Liver (tissue), 9 donors: ENCODE results near the gene ADRM1. TPM values are rescaled to one million over a fixed set of nuclear protein-coding genes. Genes with fewer than 3 reads are reported as not detected.

Experiments
- DNase-seq: peaks from one replicate; pipeline ENCODE4 v3.0.0-alpha.2; 2017; ENCODE audit warnings: low spot score
- H3K27ac ChIP-seq, 2 donors: one replicate each; pipeline ENCODE4 v1.7.0; 2013; ENCODE audit warnings: inconsistent platforms in 2 of 2, low read length in 2 of 2, control low read depth in 1 of 2, low read depth in 1 of 2, mild to moderate bottlenecking in 1 of 2
- H3K27me3 ChIP-seq, 4 donors: one replicate each; pipeline versions ENCODE4 v1.6.1 to v1.7.0; 2013; ENCODE audit warnings: low read length in 3 of 4, inconsistent platforms in 1 of 4, mild to moderate bottlenecking in 1 of 4, moderate library complexity in 1 of 4; ENCODE audit not compliant: control insufficient read depth in 4 of 4, insufficient read depth in 4 of 4
- H3K36me3 ChIP-seq, 4 donors: one replicate each; pipeline versions ENCODE4 v1.6.1 to v1.7.0; 2013; ENCODE audit warnings: low read length in 3 of 4, mild to moderate bottlenecking in 3 of 4, low read depth in 1 of 4, moderate library complexity in 1 of 4; ENCODE audit not compliant: control insufficient read depth in 4 of 4, insufficient read depth in 3 of 4
- H3K4me1 ChIP-seq, 4 donors: one replicate each; pipeline versions ENCODE4 v1.6.1 to v1.7.0; 2013; ENCODE audit warnings: low read length in 3 of 4, mild to moderate bottlenecking in 3 of 4, moderate library complexity in 1 of 4; ENCODE audit not compliant: control insufficient read depth in 4 of 4, insufficient read depth in 4 of 4
- H3K4me3 ChIP-seq, 3 donors: one replicate each; pipeline versions ENCODE4 v1.6.1 to v1.7.0; 2013; ENCODE audit warnings: low read length in 3 of 3, control low read depth in 1 of 3, low read depth in 1 of 3, mild to moderate bottlenecking in 1 of 3
- H3K9ac ChIP-seq, 2 donors: one replicate each; pipeline ENCODE4 v1.7.0; 2013; ENCODE audit warnings: low read length in 2 of 2, mild to moderate bottlenecking in 2 of 2, moderate library complexity in 2 of 2, control low read depth in 1 of 2, low read depth in 1 of 2
- H3K9me3 ChIP-seq, 4 donors: one replicate each; pipeline versions ENCODE4 v1.6.1 to v1.7.0; 2013; ENCODE audit warnings: low read length in 3 of 4; ENCODE audit not compliant: control insufficient read depth in 4 of 4
- EGR1 ChIP-seq, 2 donors: IDR thresholded peaks; 2 replicates each; pipeline ENCODE4 v1.6.1; 2016 to 2018; ENCODE audit warnings: antibody characterized with exemption in 2 of 2, low read depth in 2 of 2
- FOXA1 ChIP-seq: IDR thresholded peaks from 2 replicates; pipeline ENCODE4 v1.6.1; 2016; ENCODE audit warnings: antibody characterized with exemption
- GABPA ChIP-seq, 2 donors: IDR thresholded peaks in 1 of 2; conservative IDR thresholded peaks in 1 of 2; 2 replicates each; pipeline ENCODE4 v1.6.1; 2016; ENCODE audit warnings: antibody characterized with exemption in 2 of 2, mild to moderate bottlenecking in 1 of 2, moderate library complexity in 1 of 2
- HNF4A ChIP-seq, 2 donors: conservative IDR thresholded peaks; 2 replicates each; pipeline ENCODE4 v1.6.1; 2016; ENCODE audit warnings: antibody characterized with exemption in 2 of 2, mild to moderate bottlenecking in 2 of 2
- HNF4G ChIP-seq: IDR thresholded peaks from 2 replicates; pipeline ENCODE4 v1.6.1; 2016; ENCODE audit warnings: antibody characterized with exemption
- JUND ChIP-seq, 2 donors: IDR thresholded peaks; 2 replicates each; pipeline ENCODE4 v1.6.1; 2016; ENCODE audit warnings: antibody characterized with exemption in 2 of 2
- NR2F2 ChIP-seq: IDR thresholded peaks from 2 replicates; pipeline ENCODE4 v1.6.1; 2016; ENCODE audit warnings: antibody characterized with exemption
- RAD21 ChIP-seq, 2 donors: IDR thresholded peaks; 2 replicates each; pipeline ENCODE4 v1.6.1; 2016; ENCODE audit warnings: antibody characterized with exemption in 2 of 2, mild to moderate bottlenecking in 2 of 2
- RXRA ChIP-seq, 2 donors: IDR thresholded peaks; 2 replicates each; pipeline ENCODE4 v1.6.1; 2017 to 2018; ENCODE audit warnings: antibody characterized with exemption in 2 of 2, mild to moderate bottlenecking in 1 of 2
- SP1 ChIP-seq: IDR thresholded peaks from 2 replicates; pipeline ENCODE4 v1.6.1; 2018; ENCODE audit warnings: antibody characterized with exemption, mild to moderate bottlenecking
- TAF1 ChIP-seq: conservative IDR thresholded peaks from 2 replicates; pipeline ENCODE4 v1.6.1; 2016; ENCODE audit warnings: antibody characterized with exemption, mild to moderate bottlenecking
- YY1 ChIP-seq: IDR thresholded peaks from 2 replicates; pipeline ENCODE4 v1.6.1; 2016; ENCODE audit warnings: antibody characterized with exemption, mild to moderate bottlenecking
- WGBS: extraction: QIAGEN DNeasy Blood & Tissue Kit; methylation state at CpG from one replicate; pipeline ENCODE4 v1.1.7; 2013; 5-methylcytosine and 5-hydroxymethylcytosine counted together
- polyA plus RNA-seq, 2 donors: library from polyadenylated mRNA; stranded (reverse) in 1 of 2; unstranded in 1 of 2; fragments of 200-250 nt in 1 of 2; fragments of >200 nt in 1 of 2; fragmentation: Nextera tagmentation in 1 of 2; extraction: Ambion mirVana in 1 of 2; gene quantifications; one replicate each; pipeline versions ENCODE4 v1.2.1 to v1.2.3, GENCODE V29; 2013 to 2015
- total RNA-seq, 2 donors: library from RNA; depleted of rRNA; stranded (reverse); fragments of >200 nt; gene quantifications; one replicate each; pipeline ENCODE4 v1.2.3, GENCODE V29; 2014
- TF ChIP-seq, protein P1 (sequence below): IDR thresholded peaks from 2 replicates; pipeline ENCODE4 v1.6.1; 2016; ENCODE audit warnings: antibody characterized with exemption
- TF ChIP-seq, protein P2 (sequence below): IDR thresholded peaks from 2 replicates; pipeline ENCODE4 v1.6.1; 2016; ENCODE audit warnings: antibody characterized with exemption
- TF ChIP-seq, protein P3 (sequence below): IDR thresholded peaks from 2 replicates; pipeline ENCODE4 v1.6.1; 2016; ENCODE audit warnings: antibody characterized with exemption
- TF ChIP-seq, protein P4 (sequence below): fragments of 150-350 bp; IDR thresholded peaks from 2 replicates; pipeline ENCODE4 v1.5.1; 2017; ENCODE audit warnings: improper control_type of control experiment, low read depth, low read length; ENCODE audit not compliant: missing input control
- TF ChIP-seq, protein P5 (sequence below): IDR thresholded peaks from 2 replicates; pipeline ENCODE4 v1.6.1; 2016; ENCODE audit warnings: antibody characterized with exemption, mild to moderate bottlenecking
- donor health status: healthy.
- donor health status: healthy.
- donor health status: healthy.
- donor health status: healthy.
- donor health status: healthy.

Gene ADRM1
- total and polyA plus RNA-seq, 4 donors: 45.3 to 91.0 (median 77.3) TPM

DNA sequence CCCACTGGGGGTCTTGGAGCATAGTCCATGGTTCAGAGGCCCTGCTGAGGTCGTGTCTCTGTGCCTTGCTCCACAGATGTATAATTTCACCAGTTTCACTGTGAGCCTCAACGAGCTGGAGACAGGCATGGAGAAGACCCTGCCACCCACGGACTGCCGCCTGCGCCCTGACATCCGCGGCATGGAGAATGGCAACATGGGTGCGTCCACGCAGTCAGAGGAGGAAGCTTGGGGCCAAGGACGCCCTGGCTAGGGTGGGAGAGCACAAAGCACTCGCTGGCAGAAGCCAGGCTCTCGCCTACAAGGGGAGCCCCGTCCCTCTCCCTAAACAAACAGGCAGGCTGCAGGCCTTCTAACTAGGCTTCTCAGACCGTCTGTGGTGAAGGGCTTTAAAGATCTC is 13.7 kb upstream of the ADRM1 start:
- no peak for TF ChIP-seq RAD21 (IDR thresholded peaks at IDR 0.05)
- TF ChIP-seq RXRA (IDR thresholded peaks at IDR 0.05): no peak
- TF ChIP-seq, protein P1, sequence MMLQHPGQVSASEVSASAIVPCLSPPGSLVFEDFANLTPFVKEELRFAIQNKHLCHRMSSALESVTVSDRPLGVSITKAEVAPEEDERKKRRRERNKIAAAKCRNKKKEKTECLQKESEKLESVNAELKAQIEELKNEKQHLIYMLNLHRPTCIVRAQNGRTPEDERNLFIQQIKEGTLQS: no peak
- no peak for TF ChIP-seq EGR1 (IDR thresholded peaks at IDR 0.05; ENCODE audit: low read depth in 2 of 2)
- no peak for TF ChIP-seq HNF4G
- TF ChIP-seq, protein P2, sequence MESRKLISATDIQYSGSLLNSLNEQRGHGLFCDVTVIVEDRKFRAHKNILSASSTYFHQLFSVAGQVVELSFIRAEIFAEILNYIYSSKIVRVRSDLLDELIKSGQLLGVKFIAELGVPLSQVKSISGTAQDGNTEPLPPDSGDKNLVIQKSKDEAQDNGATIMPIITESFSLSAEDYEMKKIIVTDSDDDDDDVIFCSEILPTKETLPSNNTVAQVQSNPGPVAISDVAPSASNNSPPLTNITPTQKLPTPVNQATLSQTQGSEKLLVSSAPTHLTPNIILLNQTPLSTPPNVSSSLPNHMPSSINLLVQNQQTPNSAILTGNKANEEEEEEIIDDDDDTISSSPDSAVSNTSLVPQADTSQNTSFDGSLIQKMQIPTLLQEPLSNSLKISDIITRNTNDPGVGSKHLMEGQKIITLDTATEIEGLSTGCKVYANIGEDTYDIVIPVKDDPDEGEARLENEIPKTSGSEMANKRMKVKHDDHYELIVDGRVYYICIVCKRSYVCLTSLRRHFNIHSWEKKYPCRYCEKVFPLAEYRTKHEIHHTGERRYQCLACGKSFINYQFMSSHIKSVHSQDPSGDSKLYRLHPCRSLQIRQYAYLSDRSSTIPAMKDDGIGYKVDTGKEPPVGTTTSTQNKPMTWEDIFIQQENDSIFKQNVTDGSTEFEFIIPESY: no peak
- TF ChIP-seq, protein P3, sequence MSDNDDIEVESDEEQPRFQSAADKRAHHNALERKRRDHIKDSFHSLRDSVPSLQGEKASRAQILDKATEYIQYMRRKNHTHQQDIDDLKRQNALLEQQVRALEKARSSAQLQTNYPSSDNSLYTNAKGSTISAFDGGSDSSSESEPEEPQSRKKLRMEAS: no peak
- TF ChIP-seq, protein P4, sequence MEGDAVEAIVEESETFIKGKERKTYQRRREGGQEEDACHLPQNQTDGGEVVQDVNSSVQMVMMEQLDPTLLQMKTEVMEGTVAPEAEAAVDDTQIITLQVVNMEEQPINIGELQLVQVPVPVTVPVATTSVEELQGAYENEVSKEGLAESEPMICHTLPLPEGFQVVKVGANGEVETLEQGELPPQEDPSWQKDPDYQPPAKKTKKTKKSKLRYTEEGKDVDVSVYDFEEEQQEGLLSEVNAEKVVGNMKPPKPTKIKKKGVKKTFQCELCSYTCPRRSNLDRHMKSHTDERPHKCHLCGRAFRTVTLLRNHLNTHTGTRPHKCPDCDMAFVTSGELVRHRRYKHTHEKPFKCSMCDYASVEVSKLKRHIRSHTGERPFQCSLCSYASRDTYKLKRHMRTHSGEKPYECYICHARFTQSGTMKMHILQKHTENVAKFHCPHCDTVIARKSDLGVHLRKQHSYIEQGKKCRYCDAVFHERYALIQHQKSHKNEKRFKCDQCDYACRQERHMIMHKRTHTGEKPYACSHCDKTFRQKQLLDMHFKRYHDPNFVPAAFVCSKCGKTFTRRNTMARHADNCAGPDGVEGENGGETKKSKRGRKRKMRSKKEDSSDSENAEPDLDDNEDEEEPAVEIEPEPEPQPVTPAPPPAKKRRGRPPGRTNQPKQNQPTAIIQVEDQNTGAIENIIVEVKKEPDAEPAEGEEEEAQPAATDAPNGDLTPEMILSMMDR: no peak
- TF ChIP-seq SP1: no peak
- no peak for TF ChIP-seq YY1
- TF ChIP-seq, protein P5, sequence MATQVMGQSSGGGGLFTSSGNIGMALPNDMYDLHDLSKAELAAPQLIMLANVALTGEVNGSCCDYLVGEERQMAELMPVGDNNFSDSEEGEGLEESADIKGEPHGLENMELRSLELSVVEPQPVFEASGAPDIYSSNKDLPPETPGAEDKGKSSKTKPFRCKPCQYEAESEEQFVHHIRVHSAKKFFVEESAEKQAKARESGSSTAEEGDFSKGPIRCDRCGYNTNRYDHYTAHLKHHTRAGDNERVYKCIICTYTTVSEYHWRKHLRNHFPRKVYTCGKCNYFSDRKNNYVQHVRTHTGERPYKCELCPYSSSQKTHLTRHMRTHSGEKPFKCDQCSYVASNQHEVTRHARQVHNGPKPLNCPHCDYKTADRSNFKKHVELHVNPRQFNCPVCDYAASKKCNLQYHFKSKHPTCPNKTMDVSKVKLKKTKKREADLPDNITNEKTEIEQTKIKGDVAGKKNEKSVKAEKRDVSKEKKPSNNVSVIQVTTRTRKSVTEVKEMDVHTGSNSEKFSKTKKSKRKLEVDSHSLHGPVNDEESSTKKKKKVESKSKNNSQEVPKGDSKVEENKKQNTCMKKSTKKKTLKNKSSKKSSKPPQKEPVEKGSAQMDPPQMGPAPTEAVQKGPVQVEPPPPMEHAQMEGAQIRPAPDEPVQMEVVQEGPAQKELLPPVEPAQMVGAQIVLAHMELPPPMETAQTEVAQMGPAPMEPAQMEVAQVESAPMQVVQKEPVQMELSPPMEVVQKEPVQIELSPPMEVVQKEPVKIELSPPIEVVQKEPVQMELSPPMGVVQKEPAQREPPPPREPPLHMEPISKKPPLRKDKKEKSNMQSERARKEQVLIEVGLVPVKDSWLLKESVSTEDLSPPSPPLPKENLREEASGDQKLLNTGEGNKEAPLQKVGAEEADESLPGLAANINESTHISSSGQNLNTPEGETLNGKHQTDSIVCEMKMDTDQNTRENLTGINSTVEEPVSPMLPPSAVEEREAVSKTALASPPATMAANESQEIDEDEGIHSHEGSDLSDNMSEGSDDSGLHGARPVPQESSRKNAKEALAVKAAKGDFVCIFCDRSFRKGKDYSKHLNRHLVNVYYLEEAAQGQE: no peak
- no peak for TF ChIP-seq JUND (IDR thresholded peaks at IDR 0.05)
- no peak for TF ChIP-seq GABPA (IDR thresholded peaks at IDR 0.05 in 1 of 2, conservative IDR thresholded peaks at IDR 0.05 in 1 of 2)
- no peak for TF ChIP-seq FOXA1
- DNase-seq: no peak
- WGBS: 91% methylated on average over 14 of the region's 14 CpGs
- Histone ChIP-seq H3K36me3 (peaks cover 9 to 35% (median 29%) of the 10 kb centered on the region in 4 donors), H3K4me1 (peaks cover 0 to 10% (median 6%) of the 10 kb centered on the region in 4 donors), H3K9me3 (no peaks in the 10 kb centered on the region), H3K27ac (no peak overlapping the region), H3K9ac (no peak overlapping the region), H3K27me3 (no peaks in the 10 kb centered on the region), H3K4me3 (no peak overlapping the region)

DNA sequence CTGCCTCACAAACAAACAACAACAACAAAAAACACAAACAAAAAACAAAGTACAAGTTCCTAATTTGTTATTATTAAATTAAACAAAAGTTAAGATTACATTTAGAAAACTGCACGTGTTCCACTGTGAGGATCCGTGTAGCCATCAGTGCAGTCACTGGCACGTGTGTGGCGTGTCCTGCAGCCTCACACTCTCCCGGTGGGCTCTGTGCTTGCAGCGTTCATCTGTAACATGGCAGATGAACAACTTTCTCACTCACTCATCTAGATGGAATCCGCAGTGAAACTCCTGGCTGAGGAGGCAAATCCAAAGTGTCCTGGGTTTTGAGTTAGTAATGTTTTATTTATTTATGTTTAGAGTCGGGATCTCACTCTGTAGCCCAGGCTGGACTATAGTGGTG is 12.9 kb upstream of the ADRM1 start:
- Histone ChIP-seq H3K4me1 (peaks cover 0 to 10% (median 6%) of the 10 kb centered on the region in 4 donors), H3K27me3 (no peaks in the 10 kb centered on the region), H3K4me3 (no peak overlapping the region), H3K27ac (no peak overlapping the region), H3K9me3 (no peaks in the 10 kb centered on the region), H3K36me3 (peaks cover 12 to 41% (median 34%) of the 10 kb centered on the region in 4 donors), H3K9ac (no peak overlapping the region)
- 99% methylated on average over 8 of the region's 8 CpGs for WGBS
- DNase-seq: no peak
- no peak for TF ChIP-seq HNF4A (conservative IDR thresholded peaks at IDR 0.05)
- TF ChIP-seq, protein P1: no peak
- TF ChIP-seq GABPA (IDR thresholded peaks at IDR 0.05 in 1 of 2, conservative IDR thresholded peaks at IDR 0.05 in 1 of 2): no peak
- TF ChIP-seq TAF1: no peak
- TF ChIP-seq, protein P3: no peak
- TF ChIP-seq SP1: no peak
- TF ChIP-seq HNF4G: no peak
- no peak for TF ChIP-seq JUND (IDR thresholded peaks at IDR 0.05)
- no peak for TF ChIP-seq RXRA (IDR thresholded peaks at IDR 0.05)
- no peak for TF ChIP-seq NR2F2
- TF ChIP-seq, protein P5: no peak
- TF ChIP-seq RAD21 (IDR thresholded peaks at IDR 0.05): no peak
- no peak for TF ChIP-seq FOXA1
- no peak for TF ChIP-seq YY1
